CD4-positive, CD25-positive, alpha-beta regulatory T cell (primary cell): ENCODE results near the gene EHMT1. TPM values are rescaled to one million over a fixed set of nuclear protein-coding genes. Genes with fewer than 3 reads are reported as not detected.
A peak's percentile ranks its signal among the peaks of the same experiment; 100 is the strongest.

Experiments
- ATAC-seq, 2 donors: fragments of 150-1000 bp; cut with Tn5 transposase; one replicate each; pipeline ENCODE4 v1.10.0; 2021; ENCODE audit warnings: low read depth in 2 of 2, moderate number of reproducible peaks in 2 of 2, moderate library complexity in 1 of 2
- DNase-seq, 3 donors: peaks; one replicate each; pipeline versions ENCODE4 v3.0.0 to v3.0.0-alpha.2; 2012 to 2022; ENCODE audit warnings: mixed read lengths in 1 of 3
- H3K27ac ChIP-seq: one replicate; pipeline ENCODE4 v1.7.0; 2013; ENCODE audit warnings: mild to moderate bottlenecking, low read length; ENCODE audit not compliant: insufficient read depth, poor library complexity, severe bottlenecking
- H3K27me3 ChIP-seq: one replicate; pipeline ENCODE4 v1.7.0; 2013; ENCODE audit warnings: low read length; ENCODE audit not compliant: control insufficient read depth, insufficient read depth
- H3K36me3 ChIP-seq: one replicate; pipeline ENCODE4 v1.7.0; 2013; ENCODE audit warnings: mild to moderate bottlenecking, low read length, moderate library complexity; ENCODE audit not compliant: control insufficient read depth, insufficient read depth
- H3K4me1 ChIP-seq: 2 replicates; pipeline ENCODE4 v1.7.0; 2013; ENCODE audit warnings: mild to moderate bottlenecking, low read length; ENCODE audit not compliant: insufficient read depth, control insufficient read depth, poor library complexity, severe bottlenecking
- H3K4me3 ChIP-seq: one replicate; pipeline ENCODE4 v1.7.0; 2013; ENCODE audit warnings: low read depth, mild to moderate bottlenecking, low read length, moderate library complexity
- H3K9me3 ChIP-seq, 2 experiments: 1 replicate in 1 of 2; 2 replicates in 1 of 2; pipeline ENCODE4 v1.7.0; 2013; ENCODE audit warnings: low read length in 2 of 2, mild to moderate bottlenecking in 1 of 2, moderate library complexity in 1 of 2; ENCODE audit not compliant: control insufficient read depth in 2 of 2
- H3K27ac Mint-ChIP-seq, 3 donors: one replicate each; pipeline ENCODE4 v1.8.0; 2020 to 2022; ENCODE audit warnings: mild to moderate bottlenecking in 3 of 3, mixed read lengths in 3 of 3, moderate library complexity in 2 of 3
- H3K27me3 Mint-ChIP-seq: one replicate; pipeline ENCODE4 v1.8.0; 2022; ENCODE audit warnings: mild to moderate bottlenecking, mixed read lengths
- H3K36me3 Mint-ChIP-seq: one replicate; pipeline ENCODE4 v1.8.0; 2020; ENCODE audit warnings: mixed read lengths
- H3K4me1 Mint-ChIP-seq, 4 donors: one replicate each; pipeline ENCODE4 v1.8.0; 2020 to 2022; ENCODE audit warnings: mixed read lengths in 4 of 4, mild to moderate bottlenecking in 1 of 4
- H3K4me3 Mint-ChIP-seq, 4 donors: one replicate each; pipeline ENCODE4 v1.8.0; 2020 to 2022; ENCODE audit warnings: mild to moderate bottlenecking in 4 of 4, mixed read lengths in 4 of 4, moderate library complexity in 3 of 4
- H3K9me3 Mint-ChIP-seq, 7 donors: one replicate each; pipeline ENCODE4 v1.8.0; 2020 to 2022; ENCODE audit warnings: mixed read lengths in 7 of 7, mild to moderate bottlenecking in 3 of 7, moderate library complexity in 2 of 7
- polyA plus RNA-seq, 4 donors: library from polyadenylated mRNA; unstranded; fragments of 300-500 nt; fragmentation: Illumina TruSeq; gene quantifications; one replicate each; pipeline ENCODE4 v1.2.3, GENCODE V29; 2021
- total RNA-seq: library from RNA; stranded (reverse); gene quantifications from one replicate; pipeline ENCODE4 v1.2.3, GENCODE V29; 2022

Gene EHMT1
- total and polyA plus RNA-seq, 5 donors from 2014 or later, result 17.9 to 142 (median 20.0) TPM

DNA sequence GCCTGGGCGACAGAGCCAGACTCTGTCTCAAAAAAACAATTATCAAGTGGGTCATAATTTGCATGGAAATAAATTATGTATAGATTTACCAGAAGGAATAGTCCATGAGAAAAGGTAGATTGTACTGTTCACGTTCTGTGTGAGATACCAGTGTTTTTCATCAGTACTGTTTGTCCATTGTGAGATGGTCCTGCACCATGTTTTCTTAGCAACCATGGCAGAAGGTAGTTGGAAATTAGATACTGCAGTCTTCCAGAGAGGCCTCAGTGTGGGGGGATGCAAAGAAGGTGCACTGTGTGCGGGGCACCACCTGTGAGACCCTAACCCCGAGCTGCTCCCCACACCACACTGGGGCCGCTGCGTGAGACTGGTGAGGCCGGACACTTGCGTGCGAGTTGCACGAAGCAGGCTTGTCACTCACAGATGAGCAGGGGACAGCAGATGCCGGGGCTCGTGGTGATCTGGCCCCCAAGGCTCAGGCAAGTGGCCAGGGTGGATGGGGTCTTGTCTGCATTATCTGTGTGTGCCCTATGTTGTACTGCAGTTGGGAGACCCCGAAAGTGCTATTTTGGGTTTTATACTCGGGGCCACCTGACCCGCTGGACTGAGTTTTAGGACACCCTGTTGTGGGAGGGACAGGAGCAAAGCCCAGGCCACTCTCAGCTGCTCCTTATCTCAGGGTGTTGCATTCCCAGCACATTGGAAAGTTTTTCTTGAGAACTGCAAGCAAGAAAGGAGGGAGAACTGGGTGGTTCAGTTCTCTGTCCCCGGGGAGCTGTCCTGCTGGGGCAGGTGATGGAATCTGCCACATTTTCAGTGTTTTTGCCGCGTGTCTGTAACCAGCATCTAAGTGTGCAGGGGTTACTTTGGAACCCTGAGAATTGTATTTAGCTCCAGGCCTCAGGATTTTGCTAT, 61.9 kb downstream of the EHMT1 start:
- ATAC-seq (no peak), DNase-seq (no peak)
- Histone ChIP-seq H3K4me3 (no peak overlapping the region), H3K9me3 (no peaks in the 10 kb centered on the region), H3K27me3 (no peaks in the 10 kb centered on the region), H3K27ac (no peak overlapping the region), H3K4me1 (no peaks in the 10 kb centered on the region), H3K36me3 (peaks cover 3% of the 10 kb centered on the region)
- H3K4me3 Mint-ChIP-seq, result no peak overlapping the region
- no peaks in the 10 kb centered on the region for H3K9me3 Mint-ChIP-seq
- H3K4me1 Mint-ChIP-seq, result peaks cover 12 to 58% (median 31%) of the 10 kb centered on the region in 4 donors
- H3K36me3 Mint-ChIP-seq, result peaks cover 7% of the 10 kb centered on the region
- H3K27me3 Mint-ChIP-seq, result no peaks in the 10 kb centered on the region
- peak overlapping the region in 1 of 3 donors; percentile 3 for H3K27ac Mint-ChIP-seq

DNA sequence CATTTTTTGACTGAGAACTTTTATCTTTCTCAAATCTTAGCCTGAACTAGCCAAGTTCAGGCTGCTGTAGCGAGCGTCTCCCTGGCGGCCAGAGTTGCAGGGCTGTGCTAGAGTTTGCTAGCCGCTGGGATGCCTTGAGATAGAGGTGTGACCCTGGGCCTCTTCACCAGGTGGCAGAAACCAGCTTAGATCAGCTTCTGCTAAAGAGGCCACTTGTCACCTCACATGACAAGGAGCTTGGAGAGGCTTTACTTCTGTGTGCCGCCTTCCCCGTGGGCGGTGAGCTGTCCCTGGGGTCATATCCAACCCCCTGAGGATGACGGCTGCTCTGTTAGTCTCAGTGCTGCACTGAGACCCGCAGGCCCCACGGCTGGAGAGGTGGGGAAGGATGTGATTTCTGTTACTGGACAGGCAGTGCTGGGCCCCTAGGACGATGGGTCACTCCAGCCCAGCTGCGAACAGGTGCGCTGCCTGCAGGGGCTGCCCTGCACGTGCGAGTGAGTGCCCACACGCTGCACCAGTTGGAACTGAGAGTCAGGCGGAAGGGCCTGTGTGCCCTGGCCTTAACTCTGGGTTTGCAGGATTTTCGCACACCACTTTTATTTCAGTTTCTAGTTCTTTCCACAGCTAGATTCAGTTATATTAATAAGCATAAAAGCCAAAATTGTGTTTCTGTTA, 63.8 kb downstream of the EHMT1 start:
- Histone ChIP-seq H3K27ac (no peak overlapping the region), H3K9me3 (no peaks in the 10 kb centered on the region), H3K4me1 (peaks cover 2% of the 10 kb centered on the region), H3K27me3 (no peaks in the 10 kb centered on the region), H3K36me3 (peaks cover 3% of the 10 kb centered on the region), H3K4me3 (no peak overlapping the region)
- H3K27me3 Mint-ChIP-seq, result no peaks in the 10 kb centered on the region
- no peaks in the 10 kb centered on the region for H3K9me3 Mint-ChIP-seq
- H3K36me3 Mint-ChIP-seq, result peaks cover 15% of the 10 kb centered on the region
- no peak overlapping the region for H3K4me3 Mint-ChIP-seq
- DNase-seq (no peak), ATAC-seq (peak in 1 of 2 donors; percentile 18)
- H3K4me1 Mint-ChIP-seq, result peaks cover 14 to 67% (median 41%) of the 10 kb centered on the region in 4 donors
- H3K27ac Mint-ChIP-seq, result peak overlapping the region in 1 of 3 donors; percentile 75

DNA sequence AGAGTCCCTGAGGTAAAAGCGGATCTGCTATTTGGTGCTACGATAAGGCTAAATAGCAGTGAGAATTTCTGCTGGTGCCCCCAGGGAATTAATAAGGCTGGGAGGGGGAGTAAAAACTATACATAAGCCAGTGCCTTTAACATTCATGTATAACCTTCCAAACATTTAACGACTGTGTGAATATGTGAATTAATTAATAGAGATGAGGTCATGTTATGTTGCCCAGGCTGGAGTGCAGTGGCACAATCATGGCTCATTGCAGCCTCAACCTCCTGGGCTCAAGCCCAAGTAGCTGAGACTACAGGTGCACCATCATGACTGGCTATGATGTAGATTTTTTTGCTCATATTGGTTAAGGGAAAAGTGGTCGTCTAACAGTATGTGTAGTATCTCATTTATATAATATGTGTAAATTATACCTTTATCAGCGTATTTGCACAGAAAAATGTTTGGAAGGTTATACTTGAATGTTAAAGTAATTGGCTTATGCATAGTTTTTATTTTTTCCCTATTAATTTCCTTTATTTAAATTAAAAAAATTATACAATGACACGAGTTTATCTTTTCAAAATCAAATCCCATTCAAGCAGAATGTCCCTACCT, 64.6 kb downstream of the EHMT1 start:
- Histone ChIP-seq H3K9me3 (no peaks in the 10 kb centered on the region), H3K27me3 (no peaks in the 10 kb centered on the region), H3K4me1 (peaks cover 2% of the 10 kb centered on the region), H3K36me3 (peaks cover under 1% of the 10 kb centered on the region), H3K27ac (no peak overlapping the region), H3K4me3 (no peak overlapping the region)
- Mint-ChIP-seq H3K4me1 (peaks cover 14 to 67% (median 42%) of the 10 kb centered on the region in 4 donors), H3K27me3 (no peaks in the 10 kb centered on the region), H3K36me3 (peaks cover 11% of the 10 kb centered on the region), H3K27ac (peak overlapping the region in 1 of 3 donors; percentile 75), H3K9me3 (no peaks in the 10 kb centered on the region), H3K4me3 (no peak overlapping the region)
- ATAC-seq, result no peak
- DNase-seq, result no peak

DNA sequence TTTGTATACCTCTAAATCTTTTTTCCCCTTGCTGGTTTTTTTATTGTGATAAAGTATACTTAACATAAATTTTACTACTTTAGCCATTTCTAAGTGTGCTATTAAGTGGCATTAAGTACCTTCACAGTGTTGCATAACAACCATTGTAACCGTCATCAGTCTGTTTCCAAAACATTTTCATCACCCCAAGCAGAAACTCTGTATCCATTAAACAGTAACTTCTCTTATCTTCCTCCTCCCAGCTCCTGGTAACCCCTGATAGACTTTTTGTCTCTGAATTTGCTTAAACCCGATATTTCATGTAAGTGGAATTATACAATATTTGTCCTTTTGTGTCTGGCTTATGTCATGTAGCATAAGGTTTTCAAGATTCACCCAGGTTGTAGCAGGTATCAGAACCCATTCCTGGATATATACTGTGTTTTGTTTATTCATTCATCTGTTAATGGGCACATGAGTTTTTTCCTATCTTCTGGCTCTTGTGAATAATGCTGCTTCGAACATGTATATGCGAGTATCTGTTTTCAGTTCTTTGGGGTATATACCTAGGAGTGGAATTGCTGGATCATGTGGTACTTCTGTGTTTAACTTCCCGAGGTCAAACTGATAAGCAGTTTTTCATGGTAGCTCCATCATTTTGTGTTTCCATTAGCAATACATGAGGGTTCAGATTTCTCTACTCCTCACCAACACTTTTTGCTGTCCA, 66.4 kb downstream of the EHMT1 start:
- no peak for DNase-seq
- Mint-ChIP-seq H3K36me3 (peaks cover 20% of the 10 kb centered on the region), H3K27ac (peak overlapping the region in 1 of 3 donors; percentile 64), H3K9me3 (no peaks in the 10 kb centered on the region), H3K4me1 (peaks cover 25 to 71% (median 45%) of the 10 kb centered on the region in 4 donors), H3K27me3 (no peaks in the 10 kb centered on the region), H3K4me3 (no peak overlapping the region)
- no peak overlapping the region for H3K4me3 ChIP-seq
- no peaks in the 10 kb centered on the region for H3K27me3 ChIP-seq
- no peak for ATAC-seq
- H3K4me1 ChIP-seq, result peaks cover 2% of the 10 kb centered on the region
- H3K36me3 ChIP-seq, result no peaks in the 10 kb centered on the region
- no peak overlapping the region for H3K27ac ChIP-seq
- no peaks in the 10 kb centered on the region for H3K9me3 ChIP-seq

DNA sequence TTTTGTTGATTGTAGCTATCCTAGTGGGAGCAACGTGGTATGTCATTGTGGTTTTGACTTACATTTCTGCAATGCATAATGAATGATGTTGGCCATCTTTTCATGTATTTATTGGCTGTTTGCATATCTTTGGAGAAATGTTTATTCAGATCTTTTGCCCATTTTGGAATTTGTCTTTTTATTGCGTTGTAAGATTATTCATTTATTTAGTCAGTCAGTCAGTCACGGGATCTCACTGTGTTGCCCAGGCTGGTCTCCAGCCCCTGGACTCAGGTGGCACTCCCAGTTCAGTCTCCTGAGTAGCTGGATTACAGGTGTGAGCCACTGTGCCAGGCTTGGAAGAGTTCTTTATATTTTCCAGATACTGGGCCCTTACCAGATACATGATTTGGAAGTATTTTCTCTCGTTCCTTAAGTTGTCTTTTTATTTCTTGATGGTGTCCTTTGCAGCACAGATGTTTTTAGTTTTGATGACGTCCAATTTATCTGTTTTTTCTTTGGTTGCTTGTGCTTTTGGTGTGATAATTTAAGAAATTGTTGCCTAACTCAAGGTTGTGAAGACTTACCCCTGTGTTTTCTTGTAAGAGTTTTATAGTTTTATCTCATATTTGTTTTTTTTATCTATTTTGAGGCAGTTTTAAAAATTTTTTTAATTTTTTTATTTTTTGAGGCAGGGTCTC, 67.1 kb downstream of the EHMT1 start:
- no peaks in the 10 kb centered on the region for H3K36me3 ChIP-seq
- no peaks in the 10 kb centered on the region for H3K27me3 ChIP-seq
- Mint-ChIP-seq H3K9me3 (no peaks in the 10 kb centered on the region), H3K27ac (no peak overlapping the region), H3K4me1 (peaks cover 28 to 70% (median 50%) of the 10 kb centered on the region in 4 donors), H3K36me3 (peaks cover 24% of the 10 kb centered on the region), H3K4me3 (no peak overlapping the region), H3K27me3 (no peaks in the 10 kb centered on the region)
- H3K27ac ChIP-seq, result no peak overlapping the region
- no peak overlapping the region for H3K4me3 ChIP-seq
- H3K4me1 ChIP-seq, result peaks cover 7% of the 10 kb centered on the region
- ATAC-seq, result no peak
- H3K9me3 ChIP-seq, result no peaks in the 10 kb centered on the region
- DNase-seq, result no peak

DNA sequence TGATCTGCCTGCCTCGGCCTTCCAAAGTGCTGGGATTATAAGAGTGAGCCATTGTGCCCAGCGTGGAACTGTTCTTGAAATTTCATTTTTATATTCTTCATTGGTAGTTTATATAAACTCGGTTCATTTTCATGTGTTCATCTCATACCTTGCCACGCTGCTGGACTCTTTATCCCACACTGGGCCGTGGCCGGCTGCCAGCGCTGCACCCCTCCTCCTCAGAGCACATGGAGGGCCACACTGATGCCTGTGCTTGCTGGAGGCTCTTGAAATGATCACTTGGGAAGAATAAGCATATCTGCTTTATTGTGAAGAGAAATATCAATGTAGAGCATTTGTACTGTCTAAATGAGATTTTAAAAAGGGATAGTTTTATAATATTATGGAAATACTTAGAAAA, 69.5 kb downstream of the EHMT1 start:
- Mint-ChIP-seq H3K4me1 (peaks cover 37 to 74% (median 63%) of the 10 kb centered on the region in 4 donors), H3K9me3 (no peaks in the 10 kb centered on the region), H3K27ac (no peak overlapping the region), H3K4me3 (no peak overlapping the region), H3K27me3 (no peaks in the 10 kb centered on the region), H3K36me3 (peaks cover 29% of the 10 kb centered on the region)
- Histone ChIP-seq H3K27me3 (no peaks in the 10 kb centered on the region), H3K9me3 (no peaks in the 10 kb centered on the region), H3K36me3 (no peaks in the 10 kb centered on the region), H3K4me1 (peaks cover 11% of the 10 kb centered on the region), H3K4me3 (no peak overlapping the region), H3K27ac (no peak overlapping the region)
- no peak for DNase-seq
- no peak for ATAC-seq

DNA sequence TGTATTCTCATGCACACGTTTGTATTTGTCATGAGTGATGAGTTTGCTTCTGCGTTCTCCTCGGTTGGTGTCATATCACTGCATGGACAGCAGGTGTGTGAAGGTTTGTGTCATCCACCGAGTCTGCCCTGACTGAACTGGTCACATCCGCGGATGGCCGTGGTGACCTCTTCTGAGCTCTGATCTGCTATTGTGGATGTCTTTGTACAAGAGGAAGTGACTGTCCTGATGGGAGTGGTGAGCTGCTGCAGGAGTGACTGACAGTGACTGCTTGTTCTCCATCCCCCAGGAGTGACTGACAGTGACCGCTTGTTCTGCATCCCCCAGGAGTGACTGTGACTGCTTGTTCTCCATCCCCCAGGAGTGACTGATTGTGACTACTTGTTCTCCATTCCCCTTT, 69.9 kb downstream of the EHMT1 start:
- no peak for DNase-seq
- H3K27me3 ChIP-seq, result no peaks in the 10 kb centered on the region
- ATAC-seq, result no peak
- peaks cover 29% of the 10 kb centered on the region for H3K36me3 Mint-ChIP-seq
- peaks cover 11% of the 10 kb centered on the region for H3K4me1 ChIP-seq
- no peak overlapping the region for H3K27ac ChIP-seq
- no peak overlapping the region for H3K4me3 Mint-ChIP-seq
- H3K9me3 ChIP-seq, result no peaks in the 10 kb centered on the region
- peaks cover 37 to 71% (median 62%) of the 10 kb centered on the region in 4 donors for H3K4me1 Mint-ChIP-seq
- H3K4me3 ChIP-seq, result no peak overlapping the region
- H3K9me3 Mint-ChIP-seq, result no peaks in the 10 kb centered on the region
- H3K27ac Mint-ChIP-seq, result peak overlapping the region in 1 of 3 donors; percentile 38
- no peaks in the 10 kb centered on the region for H3K27me3 Mint-ChIP-seq
- H3K36me3 ChIP-seq, result no peaks in the 10 kb centered on the region
